HPDE6-E6E7 (cell line): ENCODE data around the gene SLC22A31.
"Not testable (repeated sequence)": the region's sequence is repeated elsewhere in the genome, so short reads cannot be mapped to it uniquely, and the experiment has no call there.

Experiments used
- DNase-seq: peaks from one replicate; pipeline ENCODE4 v3.0.0; 2011; ENCODE audit warnings: missing footprints; ENCODE audit errors: extremely low spot score

The SLC22A31 gene

DNA sequence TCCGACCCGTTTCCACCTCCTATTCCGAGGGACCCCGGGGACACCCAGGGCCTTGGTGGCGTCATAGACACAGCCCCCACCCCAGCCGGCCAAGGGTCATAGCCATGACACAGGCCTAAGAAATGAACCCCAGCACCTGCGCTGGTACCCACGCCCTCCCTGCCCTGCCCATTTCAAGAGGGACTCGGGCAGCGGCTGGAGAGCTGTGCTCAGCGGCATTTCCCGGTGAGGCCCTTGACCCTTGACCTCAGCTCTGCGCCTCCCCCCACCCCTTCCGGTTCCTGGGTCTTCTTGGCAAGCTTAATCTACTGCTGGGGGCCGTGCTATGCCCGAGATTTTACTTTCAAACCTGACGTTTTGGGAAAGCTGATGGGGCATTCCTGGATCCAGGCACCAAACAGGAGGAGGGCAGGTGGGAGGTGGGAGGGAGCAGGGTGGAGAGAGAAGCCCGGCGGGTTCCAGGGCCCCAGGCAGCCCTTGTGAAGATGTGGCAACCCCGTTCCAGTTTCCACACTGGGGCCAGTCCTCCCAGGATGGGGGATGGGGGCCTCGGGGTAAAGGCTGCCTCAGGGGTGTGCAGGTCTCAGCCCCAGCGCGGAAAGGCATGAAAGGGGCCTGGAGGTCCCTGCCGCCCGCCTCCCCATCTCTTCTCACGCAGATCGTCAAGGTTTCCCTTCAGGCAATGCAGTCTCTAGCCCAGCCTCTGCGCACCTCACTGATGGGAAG is at the start of gene SLC22A31:
Gene SLC22A31, minus strand, starts transcription at position 414 of the 726 bp plus-strand sequence. Its CDS starts 36 bp downstream, at position 378.
- DNase-seq: no peak

DNA sequence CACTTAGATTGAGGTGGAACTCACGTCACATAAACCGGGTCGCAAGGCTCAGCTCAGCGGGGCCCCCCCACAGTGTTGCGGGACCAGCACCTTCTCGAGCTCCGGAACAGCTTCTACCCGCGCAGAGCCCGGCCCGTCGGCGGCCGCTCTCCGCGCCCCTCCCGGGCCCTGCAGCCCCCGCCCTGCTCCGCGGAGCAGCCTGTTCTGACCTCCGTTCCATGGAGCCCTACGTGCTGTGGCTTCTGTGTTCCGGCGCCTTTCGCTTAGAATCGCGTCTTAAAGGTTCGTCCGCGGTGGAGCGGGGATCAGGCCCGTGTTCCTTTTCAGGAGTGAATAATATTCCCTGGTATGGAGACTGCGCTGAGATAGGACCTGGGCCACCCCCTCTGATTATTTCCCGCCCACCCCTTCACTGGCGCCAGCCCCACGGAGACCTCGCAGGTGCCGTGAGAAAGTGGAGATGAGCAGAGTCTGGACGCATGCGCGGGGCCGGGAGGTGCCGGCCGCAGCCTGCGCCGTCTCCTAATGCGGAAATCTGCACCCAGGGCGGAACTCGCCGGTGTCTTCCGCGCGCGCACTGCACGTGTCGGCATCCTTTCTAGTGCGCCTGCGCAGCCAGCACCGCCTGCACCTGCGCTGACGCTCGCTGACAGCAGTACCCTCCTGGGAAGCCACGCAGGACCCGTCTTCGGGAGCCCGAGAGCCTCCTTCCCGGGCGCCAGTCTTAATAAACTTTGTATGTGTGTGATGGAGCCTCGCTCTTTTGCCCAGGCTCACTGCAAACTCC is 48.1 kb upstream of the SLC22A31 start:
- DNase-seq: no peak

DNA sequence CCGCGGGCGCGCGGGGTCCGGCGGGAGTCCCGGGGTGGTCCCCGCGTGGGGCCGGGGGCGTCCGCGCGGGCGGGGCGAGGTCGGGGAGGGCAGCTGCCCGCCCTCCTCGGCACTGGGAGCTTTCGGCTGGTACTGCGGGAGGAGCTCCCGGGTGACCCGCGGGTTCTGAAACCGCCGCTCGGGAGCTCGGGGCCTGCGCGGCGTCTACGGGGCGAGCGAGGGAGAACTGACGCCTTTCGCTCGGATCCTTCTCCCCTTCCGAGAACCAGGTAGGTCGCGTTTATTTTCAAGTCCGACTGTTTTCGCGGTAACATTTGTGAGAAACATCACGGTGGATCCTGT is 47.4 kb upstream of the SLC22A31 start:
- DNase-seq: not testable (repeated sequence)

DNA sequence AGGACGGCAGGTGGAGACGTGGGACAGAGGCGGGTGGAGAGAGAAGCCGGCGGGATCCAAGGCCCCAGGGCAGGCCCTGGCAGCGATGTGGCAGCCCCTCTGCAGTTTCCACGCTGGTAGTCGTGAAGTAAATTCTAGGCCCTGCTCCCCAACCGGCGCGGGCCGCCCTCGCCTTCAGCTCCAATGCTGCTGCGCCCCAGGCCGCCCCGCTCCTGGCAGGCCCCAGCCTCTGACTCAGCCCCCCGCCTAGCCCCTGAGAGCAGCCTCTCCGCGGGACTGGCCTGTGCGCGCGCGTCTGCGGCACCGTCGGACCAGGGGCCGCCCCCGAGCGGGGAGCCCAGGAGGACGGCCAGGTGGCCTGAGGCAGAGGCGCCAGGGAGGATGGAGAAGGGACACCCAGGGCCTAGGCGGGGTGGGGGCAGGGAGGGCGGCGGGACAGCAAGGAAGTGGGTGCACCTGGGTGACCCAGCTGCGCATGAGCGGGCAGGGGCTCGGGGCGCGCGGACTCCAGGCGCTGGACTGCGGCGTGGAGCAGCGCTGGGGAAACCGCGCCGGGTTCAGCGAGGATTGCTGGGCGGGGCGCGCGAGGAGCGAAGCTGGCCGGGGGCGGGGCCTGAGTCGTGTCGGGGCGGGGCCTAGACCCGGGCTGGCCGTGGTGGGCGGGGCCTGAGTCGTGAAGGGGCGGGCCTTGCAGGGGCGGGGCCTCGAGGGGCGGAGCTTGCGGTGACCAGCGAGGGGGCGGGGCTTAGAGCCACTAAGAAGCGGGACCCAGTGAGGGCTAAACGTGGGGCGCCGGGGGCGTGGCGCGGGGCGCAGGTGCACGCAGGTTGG is 46.8 kb upstream of the SLC22A31 start:
- DNase-seq: peak; percentile 82

DNA sequence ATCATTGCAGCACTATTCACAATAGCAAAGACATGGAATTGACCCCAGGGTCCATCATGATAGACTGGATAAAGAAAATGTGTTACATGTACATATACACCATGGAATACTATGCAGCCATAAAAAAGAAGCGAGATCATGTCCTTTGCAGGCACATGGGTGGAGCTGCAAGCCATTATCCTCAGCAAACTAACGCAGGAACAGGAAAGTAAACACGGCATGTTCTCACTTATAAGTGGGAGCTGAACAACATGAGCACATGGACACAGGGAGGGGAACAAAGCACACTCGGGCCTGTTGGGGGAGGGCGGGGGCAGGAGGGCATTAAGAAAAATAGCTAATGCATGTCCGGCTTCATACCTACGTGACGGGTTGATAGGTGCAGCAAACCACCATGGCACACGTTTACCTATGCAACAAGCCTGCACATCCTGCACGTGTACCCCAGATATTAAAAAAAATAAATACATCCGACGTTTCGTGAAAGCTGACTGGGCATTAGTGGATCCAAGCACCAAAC is 46.1 kb upstream of the SLC22A31 start:
- no peak for DNase-seq

DNA sequence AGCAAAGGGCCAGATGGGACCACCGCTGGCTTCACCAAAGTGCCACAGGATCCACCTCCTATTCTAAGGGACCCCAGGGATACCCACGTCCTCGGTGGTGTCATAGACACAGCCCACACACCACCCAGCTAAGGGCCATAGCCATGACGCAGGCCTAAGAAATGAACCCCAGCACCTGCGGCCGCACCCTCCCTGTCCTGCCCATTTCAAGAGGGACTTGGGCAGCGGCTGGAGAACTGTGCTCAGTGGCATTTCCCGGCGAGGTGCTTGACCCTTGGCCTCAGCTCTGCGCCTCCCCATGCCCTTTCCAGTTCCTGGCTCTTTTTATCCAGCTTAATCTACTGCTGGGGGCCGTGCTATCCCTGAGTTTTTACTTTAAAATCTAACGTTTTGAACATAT is 44.4 kb upstream of the SLC22A31 start:
- DNase-seq: no peak

DNA sequence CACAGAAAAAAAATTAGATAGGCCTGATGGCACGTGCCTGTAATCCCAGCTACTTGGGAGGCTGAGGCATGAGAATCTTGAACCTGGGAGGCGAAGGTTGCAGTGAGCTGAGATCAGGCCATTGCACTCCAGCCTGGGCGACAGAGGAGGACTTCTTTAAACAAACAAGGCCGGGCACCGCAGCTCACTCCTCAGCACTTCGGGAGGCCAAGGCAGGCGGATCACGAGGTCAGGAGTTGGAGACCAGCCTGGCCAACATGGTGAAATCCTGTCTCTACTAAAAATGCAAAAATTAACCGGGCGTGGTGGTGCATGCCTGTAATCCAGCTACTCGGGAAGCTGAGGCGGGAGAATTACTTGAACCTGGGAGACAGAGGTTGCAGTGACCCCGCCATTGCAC is 43.9 kb upstream of the SLC22A31 start:
- DNase-seq: not testable (repeated sequence)

DNA sequence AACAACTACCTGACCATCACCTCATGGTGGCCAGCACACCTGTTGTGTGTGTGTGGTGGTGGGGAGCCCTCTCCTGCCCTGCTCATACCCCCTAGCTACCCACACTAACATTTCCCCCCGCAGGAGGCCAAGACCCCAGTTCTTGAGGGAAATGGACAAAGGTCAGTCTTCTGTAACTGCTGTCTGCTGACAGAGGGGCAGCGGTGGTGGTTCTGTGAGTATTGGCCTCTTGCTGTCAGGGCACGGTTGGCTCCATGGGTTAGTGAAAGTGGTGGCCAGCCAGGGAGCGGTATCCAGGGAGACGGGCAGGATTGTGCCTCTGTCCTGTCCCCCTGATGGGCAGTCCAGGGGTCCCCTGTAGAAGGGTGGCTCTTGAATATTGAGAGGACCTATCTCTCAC is 43.3 kb upstream of the SLC22A31 start:
- no peak for DNase-seq

DNA sequence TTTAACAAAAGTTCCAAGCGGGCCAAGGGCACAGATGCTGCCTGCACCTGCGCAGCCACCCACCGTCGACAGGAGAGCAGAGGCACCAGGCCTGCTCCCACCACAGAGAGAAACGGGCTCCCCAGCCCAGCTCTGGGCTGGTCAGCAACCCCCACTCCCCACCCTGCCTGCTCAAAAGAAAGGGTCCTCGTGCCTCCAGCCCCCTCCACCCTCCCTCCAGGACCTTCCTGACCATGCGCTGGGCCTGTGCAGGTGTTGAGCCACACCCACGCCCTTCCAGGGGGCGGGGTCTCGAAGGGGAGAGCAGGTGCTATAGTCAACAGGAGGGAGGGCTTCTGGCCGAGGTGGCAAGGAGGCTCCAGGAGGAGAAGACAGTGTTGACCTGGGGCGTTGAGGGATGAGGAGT is 42.5 kb upstream of the SLC22A31 start:
- no peak for DNase-seq

DNA sequence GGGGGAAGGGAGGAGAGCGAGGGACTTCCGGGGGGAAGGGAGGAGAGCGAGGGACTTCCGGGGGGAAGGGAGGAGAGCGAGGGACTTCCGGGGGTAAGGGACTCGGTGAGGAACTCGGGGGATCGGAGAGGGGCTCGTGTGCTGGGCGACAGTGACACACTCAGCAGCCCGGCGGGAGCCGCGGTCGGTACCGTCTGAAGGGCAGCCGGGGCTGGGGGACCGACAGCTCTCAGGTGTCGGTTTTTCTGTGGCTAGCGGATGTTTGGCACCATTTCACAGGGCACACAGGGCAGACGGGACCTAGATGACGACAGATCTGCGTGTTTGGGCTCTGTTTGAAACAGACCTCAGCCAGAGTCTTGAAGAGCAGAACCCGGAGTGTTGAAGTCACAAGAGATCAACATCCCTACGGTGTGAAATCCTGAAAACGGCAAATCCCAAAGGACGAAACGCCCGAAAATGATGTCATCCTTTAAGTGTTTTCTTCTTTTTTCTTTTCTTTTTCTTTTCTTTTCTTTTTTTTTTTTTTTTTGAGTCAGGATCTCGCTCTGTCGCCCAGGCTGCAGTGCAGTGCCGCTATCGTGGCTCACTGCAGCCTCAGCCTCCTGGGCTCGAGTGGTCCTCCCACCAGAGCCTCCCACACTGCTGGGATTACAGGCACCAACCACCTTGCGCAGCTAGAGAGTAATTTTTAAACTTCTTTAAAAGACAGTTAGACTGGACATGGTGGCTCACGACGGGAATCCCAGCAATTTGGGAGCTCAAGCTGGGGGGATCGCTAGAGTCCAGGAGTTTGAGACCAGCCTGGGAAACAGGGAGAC is 41.1 kb upstream of the SLC22A31 start:
- DNase-seq: peak; percentile 57

DNA sequence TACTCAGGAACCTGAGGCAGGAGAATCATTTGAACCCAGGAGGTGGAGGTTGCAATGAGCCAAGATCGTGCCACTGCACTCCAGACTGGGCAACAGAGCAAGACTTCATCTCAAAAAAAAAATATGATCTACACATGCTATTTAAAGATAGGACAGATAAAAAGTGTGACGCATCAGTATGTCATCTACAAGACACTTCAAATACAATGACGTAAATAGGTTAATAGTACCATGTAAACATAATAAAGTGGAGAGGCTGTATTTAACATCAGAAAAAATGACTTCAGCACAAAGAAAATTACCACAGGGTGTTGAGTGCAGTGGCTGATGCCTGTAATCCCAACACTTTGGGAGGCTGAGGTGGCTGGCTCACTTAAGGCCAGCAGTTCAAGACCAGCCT is 37.4 kb upstream of the SLC22A31 start:
- no peak for DNase-seq

DNA sequence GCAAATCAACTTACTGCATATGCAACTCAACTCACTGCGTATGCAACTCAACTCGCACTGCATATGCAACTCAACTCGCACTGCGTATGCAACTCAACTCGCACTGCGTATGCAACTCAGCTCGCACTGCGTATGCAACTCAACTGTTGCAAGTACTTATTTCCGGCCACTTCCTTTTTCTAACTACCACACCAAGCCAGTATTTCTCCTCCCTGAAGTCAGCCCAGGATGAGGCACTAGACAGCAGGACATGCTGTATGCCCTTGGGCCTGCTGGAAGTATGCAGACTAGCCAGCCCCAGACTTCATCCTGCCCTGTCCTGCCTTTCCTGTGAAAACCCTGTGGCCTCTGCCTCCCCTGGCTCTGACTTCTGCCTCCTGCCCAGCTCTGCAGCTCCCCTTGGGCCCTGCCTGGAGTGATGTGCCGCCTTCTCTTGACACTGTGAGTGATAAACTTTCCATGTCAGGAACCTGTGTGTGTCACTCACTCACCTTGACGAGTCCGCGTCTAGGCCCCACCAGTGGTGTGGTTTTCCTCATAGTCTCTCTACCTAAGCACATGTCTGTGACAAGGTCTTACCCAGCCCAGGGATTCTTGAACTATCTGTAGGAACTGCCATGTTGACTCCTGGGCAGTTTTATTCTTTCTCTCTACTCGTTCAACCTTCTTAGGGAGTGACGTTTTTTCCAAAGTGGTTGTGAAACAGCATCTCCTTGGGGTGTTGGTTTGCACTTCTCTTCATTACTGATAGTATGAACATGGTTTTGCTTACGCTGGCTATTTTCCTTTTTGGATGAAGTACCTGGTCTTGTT is 33.5 kb upstream of the SLC22A31 start:
- no peak for DNase-seq

DNA sequence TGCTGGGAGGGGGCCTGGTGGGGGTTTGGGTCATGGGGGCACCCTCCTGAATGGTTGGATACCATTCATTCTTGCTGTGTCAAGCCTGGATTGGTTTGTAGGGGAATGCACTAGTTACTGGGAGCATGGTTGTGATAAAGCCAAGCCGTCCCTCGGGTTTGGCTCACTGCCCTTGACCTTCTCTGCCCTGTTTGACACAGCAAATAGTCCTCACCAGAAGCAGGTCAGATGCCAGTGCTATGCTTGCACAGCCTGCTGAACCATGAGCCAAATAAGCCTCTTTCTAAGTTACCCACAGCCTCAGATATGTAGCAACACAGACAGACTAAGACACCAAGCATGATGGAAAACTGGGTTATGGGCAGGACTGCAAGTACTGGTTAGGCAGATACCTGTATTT is 31.8 kb upstream of the SLC22A31 start:
- DNase-seq: no peak

DNA sequence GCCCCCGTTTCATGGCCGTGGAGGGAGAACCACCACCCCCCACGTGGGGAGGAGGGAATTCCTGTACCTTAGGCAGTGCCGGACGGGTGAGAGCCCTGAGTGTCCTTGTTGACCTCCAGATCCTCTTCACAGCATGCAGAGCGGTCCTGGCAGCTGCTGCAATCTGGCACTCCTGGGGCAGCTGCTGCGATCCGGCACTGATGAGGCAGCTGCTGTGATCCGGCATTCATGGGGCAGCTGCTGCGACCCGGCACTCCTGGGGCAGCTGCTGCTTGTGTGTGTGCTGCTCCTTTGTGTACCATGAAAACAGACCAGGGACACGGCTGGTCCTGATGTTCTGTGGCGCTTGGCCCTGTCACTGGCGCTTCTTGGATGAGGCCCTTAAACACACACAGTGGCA is 29.9 kb upstream of the SLC22A31 start:
- no peak for DNase-seq

DNA sequence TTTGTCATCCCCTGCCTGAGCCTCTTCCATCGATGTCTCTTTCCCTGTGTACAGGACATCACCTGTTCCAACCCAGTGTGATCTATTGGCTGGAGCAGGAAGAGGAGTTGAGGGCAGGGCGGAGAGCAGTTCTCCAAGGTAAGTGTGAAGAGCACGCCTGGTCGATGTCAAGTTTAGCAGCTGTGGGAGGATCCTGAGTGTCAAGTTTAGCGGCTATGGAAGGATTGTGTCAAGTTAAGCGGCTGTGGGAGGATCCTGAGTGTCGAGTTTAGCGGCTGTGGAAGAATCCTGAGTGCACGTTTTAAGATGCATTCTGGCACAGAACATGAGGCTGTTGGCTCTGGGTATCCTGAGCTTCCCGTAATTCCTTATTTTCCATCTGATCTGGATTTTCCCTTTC is 24.3 kb upstream of the SLC22A31 start:
- DNase-seq: no peak

DNA sequence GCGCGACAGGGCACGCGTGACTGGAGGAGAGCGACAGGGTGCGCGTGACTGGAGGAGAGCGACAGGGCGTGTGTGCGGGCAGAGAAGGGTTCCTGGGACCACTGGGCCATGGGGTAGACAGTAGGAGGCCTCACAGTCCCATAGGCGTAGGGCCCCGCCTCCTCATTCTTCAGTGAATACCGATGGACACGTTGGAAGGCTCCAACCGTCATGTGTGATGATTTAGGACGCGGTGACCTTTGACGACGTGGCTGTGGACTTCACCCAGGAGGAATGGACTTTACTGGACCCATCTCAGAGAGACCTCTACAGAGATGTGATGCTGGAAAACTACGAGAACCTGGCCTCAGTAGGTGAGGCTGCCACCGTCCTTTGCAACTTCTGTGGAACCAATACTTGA is 22.6 kb upstream of the SLC22A31 start:
- no peak for DNase-seq

DNA sequence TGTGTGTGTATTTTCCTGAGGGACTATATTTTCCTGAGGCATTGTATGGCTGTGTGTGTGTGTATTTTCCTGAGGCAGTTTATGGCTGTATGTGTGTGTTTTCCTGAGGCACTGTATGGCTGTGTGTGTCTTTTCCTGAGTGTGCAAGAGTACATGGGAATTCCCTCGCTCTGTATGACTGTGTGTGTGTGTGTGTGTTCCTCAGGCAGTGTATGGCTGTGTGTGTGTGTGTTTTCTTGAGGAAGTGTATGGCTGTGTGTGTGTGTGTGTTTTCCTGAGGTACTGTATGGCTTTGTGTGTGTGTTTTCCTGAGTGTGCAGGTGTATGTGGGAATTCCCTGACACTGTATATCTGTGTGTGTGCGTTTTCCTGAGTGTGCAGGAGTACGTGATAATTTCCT is 21.3 kb upstream of the SLC22A31 start:
- DNase-seq: no peak

DNA sequence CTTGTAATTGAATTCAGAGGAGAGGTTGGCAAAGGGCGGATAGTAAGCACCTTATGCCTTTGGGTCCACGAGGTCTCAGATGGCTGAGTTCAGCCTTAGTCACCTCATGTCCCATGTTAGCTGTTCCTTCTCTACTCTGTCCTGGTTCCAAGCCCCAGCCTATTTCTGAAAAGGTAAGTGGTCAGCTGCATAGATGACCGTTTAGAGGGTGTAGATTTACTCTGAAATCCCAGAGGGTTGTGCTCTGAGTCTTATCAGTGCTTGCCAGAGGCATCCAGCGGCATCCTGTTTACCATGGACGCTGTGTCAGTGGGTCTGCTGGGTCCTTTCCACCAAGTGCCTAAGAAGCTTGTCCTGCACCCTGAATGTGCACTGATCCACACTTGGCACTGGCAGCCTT is 19.0 kb upstream of the SLC22A31 start:
- DNase-seq: no peak

DNA sequence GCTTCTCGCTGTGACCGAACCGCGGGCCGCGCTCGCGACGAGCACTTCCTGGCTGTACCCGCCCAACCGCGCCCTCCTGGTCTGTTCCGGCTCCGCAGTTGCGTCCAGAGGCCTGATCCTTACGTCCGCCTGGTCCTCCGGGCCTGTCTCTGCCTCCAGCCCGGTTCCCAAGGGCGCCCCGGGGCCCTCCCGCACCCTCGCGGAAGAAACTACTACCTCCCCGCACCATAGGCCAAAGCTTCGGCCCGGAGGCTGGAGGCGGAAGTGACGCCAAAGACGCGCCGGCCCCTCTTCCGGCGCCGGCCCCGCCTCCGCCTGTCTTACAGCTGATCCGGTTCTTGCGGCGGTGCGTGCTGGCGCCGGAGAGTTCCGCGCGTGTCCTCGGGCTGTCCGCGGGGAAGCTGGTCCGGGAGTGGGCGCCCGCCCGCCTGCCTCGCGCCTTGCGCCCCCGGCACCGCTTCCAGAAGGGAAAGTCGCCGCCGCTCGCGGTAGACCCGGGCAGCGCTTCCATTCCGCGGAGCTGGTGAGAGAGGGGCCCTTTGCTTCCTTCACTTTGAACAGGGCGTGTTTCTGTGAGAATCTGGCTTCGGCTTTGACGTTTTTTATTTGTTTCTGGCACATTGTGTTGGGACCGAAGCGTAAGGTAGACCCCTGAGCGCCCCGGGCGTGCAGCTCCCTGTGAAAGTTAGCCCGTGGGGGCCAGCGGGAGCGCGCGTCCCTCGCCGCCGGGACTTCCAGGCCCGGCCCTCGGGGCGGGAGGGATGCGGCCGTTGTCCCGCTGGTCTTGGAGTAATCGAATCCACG is 17.3 kb upstream of the SLC22A31 start, which contains the start of gene ZNF778:
Gene ZNF778, plus strand, starts transcription at position 316 of the 804 bp plus-strand sequence. CDS start 3,425 bp downstream, outside the sequence.
- DNase-seq: peak; percentile 96

DNA sequence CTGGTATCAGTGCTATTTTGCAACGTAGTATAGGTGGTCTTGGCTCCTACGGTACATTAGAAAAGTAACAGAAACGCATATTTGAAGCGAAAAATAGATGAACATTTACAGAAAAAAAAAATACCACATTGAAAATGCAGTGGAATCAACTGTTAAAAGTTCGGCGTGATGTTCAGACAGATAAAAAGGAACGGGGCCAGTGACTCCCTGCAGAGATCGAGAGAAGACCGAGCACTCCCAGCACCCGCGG is 16.7 kb upstream of the SLC22A31 start:
- no peak for DNase-seq
